Measurements from ENCODE around the gene PRKAG2. TPM values are rescaled to one million over a fixed set of nuclear protein-coding genes. Genes with fewer than 3 reads are reported as not detected.
A peak's percentile ranks its signal among the peaks of the same experiment; 100 is the strongest.

The PRKAG2 gene
- total RNA-seq, 1 donor from 2014 or later, result 18.5 TPM

DNA sequence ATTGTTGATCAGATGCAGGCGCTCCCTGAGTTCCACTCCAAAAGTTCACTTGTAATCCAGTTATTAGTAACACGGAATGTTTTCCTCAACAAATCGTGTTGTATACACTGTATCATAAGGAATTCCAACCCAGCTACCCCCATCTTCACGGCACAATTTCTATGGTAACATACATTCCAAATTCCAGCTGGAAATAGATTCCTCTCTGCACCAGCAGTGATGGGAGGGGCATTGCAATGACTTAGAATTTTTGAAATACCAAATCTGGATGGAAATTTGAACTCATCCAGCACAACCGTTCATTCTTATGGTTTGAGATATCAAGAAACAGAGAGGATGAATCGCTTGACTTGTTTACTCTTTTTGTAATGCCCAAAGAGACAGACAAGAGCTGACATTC lies 318.3 kb downstream of the PRKAG2 start:
- intact Hi-C loops (cut with micrococcal nuclease), result loop anchor here (5.0 kb wide), 1 partner anchor 54 kb away; no protein-coding TSS in a partner anchor
- Mint-ChIP-seq H3K9me3 (no peaks in the 10 kb centered on the region), H3K27me3 (ENCODE audit: insufficient read depth) (no peaks in the 10 kb centered on the region), H3K27ac (no peak overlapping the region), H3K4me3 (no peak overlapping the region), H3K4me1 (ENCODE audit: low read depth) (peaks cover 13% of the 10 kb centered on the region), H3K36me3 (ENCODE audit: low read depth) (peaks cover 8% of the 10 kb centered on the region)
- no peak for DNase-seq (ENCODE audit: low spot score)

DNA sequence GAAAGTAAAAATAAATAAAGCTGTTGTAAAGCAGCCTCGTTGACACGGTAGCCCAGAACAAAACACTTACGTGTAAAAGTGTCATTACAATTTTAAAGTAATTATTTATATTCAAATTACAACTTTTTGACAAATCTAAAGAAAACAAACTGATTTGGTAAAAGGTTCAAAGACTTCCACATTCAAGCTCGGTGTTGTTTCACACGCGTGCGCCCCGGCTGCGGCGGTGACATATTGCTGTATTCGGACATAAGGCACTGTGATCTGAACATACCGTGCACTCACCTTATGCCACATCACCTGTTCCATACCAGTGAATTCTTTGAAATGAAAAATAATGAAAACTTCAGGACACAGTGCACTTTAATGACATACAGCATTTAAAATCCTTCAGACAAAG lies 320.3 kb downstream of the PRKAG2 start:
- peaks cover 6% of the 10 kb centered on the region for H3K36me3 Mint-ChIP-seq (ENCODE audit: low read depth)
- H3K4me3 Mint-ChIP-seq, result no peak overlapping the region
- no peaks in the 10 kb centered on the region for H3K27me3 Mint-ChIP-seq (ENCODE audit: insufficient read depth)
- DNase-seq (ENCODE audit: low spot score), result no peak
- intact Hi-C loops (cut with micrococcal nuclease), result loop anchor here (5.0 kb wide), 1 partner anchor 56 kb away; no protein-coding TSS in a partner anchor
- H3K9me3 Mint-ChIP-seq, result no peaks in the 10 kb centered on the region
- peaks cover 13% of the 10 kb centered on the region for H3K4me1 Mint-ChIP-seq (ENCODE audit: low read depth)
- H3K27ac Mint-ChIP-seq, result no peak overlapping the region

DNA sequence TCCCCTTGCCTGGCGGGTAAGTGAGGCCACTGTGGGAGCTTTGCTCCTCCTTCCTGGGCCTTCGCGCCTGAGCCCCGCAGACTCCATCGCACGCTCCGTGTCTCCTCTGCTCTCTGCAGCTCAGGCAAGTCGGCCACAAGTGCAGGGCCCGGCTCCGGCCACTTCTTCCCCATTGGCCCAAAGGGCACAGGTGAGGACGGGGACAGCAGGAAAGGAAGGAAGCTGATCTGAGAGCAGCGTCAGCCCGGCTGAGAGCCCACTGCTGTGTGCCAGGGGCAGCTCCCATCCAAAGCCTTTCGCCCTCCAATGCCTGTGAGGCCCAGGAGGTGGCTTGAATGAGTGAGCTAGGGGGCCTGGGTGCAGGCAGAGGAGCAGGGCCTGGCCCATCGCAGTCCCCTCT lies 323.6 kb downstream of the PRKAG2 start:
- H3K9me3 Mint-ChIP-seq, result no peaks in the 10 kb centered on the region
- intact Hi-C loops (cut with micrococcal nuclease), result no loop called here
- H3K27ac Mint-ChIP-seq, result no peak overlapping the region

DNA sequence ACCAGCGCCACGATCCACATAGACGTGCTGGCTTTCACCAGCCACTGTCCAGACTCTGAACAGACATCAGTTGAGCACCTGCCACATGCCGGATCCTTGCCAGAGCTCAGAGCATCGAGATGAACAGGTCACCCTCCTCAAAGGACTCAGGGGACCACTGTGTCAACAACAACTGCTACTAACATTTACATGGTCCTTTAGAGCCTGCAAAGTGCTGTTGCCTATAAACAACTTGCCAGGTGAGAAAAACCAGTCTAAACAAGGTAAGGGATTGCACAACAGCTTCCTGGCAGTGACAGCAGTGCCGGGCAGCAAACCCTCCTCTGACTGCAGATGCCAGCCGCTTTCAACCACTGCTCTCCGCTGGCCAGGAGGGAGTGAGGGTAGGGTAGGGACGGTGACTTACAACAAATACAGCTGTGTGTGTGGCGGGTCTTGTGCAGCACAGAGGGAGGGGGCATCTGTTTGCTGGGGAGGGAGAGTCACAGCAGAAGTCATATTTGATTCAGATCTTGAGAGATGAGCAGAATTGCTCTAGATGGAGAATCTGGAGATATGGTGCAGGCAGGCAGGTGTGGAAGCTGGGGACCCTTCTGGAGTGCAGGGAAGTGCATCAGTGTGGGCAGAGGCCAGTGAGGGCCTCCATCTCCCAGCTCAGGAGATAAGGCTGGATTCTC lies 324.4 kb downstream of the PRKAG2 start:
- Mint-ChIP-seq H3K27ac (no peak overlapping the region), H3K36me3 (ENCODE audit: low read depth) (no peaks in the 10 kb centered on the region), H3K4me3 (no peak overlapping the region), H3K4me1 (ENCODE audit: low read depth) (no peaks in the 10 kb centered on the region), H3K9me3 (no peaks in the 10 kb centered on the region), H3K27me3 (ENCODE audit: insufficient read depth) (peaks cover 8% of the 10 kb centered on the region)
- DNase-seq (ENCODE audit: low spot score), result no peak
- intact Hi-C loops (cut with micrococcal nuclease), result no loop called here

More for the DNA sequence above, 323.6 kb downstream of the PRKAG2 start:
- DNase-seq (ENCODE audit: low spot score), result no peak
- peaks cover 3% of the 10 kb centered on the region for H3K27me3 Mint-ChIP-seq (ENCODE audit: insufficient read depth)
- no peak overlapping the region for H3K4me3 Mint-ChIP-seq
- H3K36me3 Mint-ChIP-seq (ENCODE audit: low read depth), result no peaks in the 10 kb centered on the region
- H3K4me1 Mint-ChIP-seq (ENCODE audit: low read depth), result no peaks in the 10 kb centered on the region

DNA sequence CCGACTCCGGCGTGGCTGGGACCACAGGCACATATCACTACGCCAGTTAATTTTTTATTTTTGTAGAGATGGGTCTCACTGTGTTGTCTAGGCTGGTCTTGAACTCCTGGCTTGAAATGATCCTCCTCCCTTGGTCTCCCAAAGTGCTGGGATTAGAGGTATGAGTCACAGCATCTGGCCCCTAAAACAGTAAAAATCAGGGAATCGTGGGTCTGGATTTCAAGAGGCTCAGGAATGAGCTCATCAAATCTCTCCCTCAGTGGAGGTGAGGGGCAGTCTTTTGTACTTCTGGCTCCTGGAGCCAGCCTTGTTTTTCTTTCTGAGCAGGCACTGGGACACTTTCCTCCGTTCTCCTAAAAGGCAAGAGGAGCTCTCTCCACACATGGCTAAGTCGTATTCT lies 325.1 kb downstream of the PRKAG2 start:
- H3K4me1 Mint-ChIP-seq (ENCODE audit: low read depth), result no peaks in the 10 kb centered on the region
- no peak overlapping the region for H3K4me3 Mint-ChIP-seq
- H3K27ac Mint-ChIP-seq, result no peak overlapping the region
- intact Hi-C loops (cut with micrococcal nuclease), result no loop called here
- peaks cover 8% of the 10 kb centered on the region for H3K27me3 Mint-ChIP-seq (ENCODE audit: insufficient read depth)
- H3K9me3 Mint-ChIP-seq, result no peaks in the 10 kb centered on the region
- no peak for DNase-seq (ENCODE audit: low spot score)
- no peaks in the 10 kb centered on the region for H3K36me3 Mint-ChIP-seq (ENCODE audit: low read depth)

DNA sequence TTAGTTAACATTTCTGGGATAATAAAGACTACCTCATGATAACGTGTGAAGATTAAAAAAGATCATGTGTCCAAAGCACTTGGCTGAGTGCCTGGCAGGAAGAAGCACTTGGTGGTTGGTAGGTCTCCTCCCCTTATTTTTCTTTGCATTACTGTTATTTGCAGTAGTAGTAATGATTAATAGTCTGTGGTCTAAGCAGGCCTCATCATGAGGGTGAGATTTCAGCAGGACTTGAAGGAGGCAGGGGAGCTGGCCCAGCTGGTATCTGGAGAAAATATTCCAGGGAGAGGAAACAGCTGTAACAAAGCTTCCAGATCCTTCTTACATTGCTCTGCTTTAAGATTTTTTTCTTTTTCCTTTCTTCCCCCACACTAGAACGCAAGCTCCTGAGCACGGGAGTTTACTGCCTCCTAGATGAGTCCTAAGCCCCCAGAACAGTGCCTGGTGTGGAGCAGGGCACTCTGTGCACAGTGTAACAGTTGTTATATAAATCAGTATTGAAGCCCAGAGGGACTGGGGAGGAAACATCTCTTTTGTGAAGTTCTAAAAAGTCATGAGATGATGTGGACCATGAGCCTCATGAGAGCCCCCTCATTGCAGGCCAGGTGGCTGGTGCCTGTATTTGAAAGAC lies 326.1 kb downstream of the PRKAG2 start:
- no peaks in the 10 kb centered on the region for H3K4me1 Mint-ChIP-seq (ENCODE audit: low read depth)
- H3K4me3 Mint-ChIP-seq, result no peak overlapping the region
- intact Hi-C loops (cut with micrococcal nuclease), result no loop called here
- H3K36me3 Mint-ChIP-seq (ENCODE audit: low read depth), result no peaks in the 10 kb centered on the region
- H3K27ac Mint-ChIP-seq, result no peak overlapping the region
- no peak for DNase-seq (ENCODE audit: low spot score)
- H3K9me3 Mint-ChIP-seq, result no peaks in the 10 kb centered on the region
- H3K27me3 Mint-ChIP-seq (ENCODE audit: insufficient read depth), result peaks cover 13% of the 10 kb centered on the region

DNA sequence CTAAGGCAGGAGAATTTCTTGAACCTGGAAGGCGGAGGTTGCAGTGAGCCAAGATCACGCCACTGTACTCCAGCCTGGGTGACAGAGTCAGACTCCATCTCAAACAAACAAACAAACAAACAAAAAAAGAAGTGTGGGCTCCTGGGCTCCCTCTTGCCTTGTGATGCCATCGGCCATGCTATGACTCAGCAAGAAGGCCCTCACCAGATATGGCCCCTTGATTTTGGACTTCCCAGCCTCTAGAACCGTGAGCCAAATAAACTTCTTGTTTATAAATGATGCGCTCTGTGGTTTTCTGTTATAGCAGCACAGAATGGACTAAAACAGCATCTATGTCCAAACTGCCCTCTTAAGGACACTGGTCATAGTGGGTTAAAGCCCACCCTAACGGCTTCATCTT lies 327.3 kb downstream of the PRKAG2 start:
- Mint-ChIP-seq H3K9me3 (no peaks in the 10 kb centered on the region), H3K36me3 (ENCODE audit: low read depth) (no peaks in the 10 kb centered on the region), H3K27me3 (ENCODE audit: insufficient read depth) (peaks cover 15% of the 10 kb centered on the region), H3K4me3 (no peak overlapping the region), H3K27ac (peak overlapping the region; percentile 21), H3K4me1 (ENCODE audit: low read depth) (no peaks in the 10 kb centered on the region)
- DNase-seq (ENCODE audit: low spot score), result no peak
- intact Hi-C loops (cut with micrococcal nuclease), result no loop called here

DNA sequence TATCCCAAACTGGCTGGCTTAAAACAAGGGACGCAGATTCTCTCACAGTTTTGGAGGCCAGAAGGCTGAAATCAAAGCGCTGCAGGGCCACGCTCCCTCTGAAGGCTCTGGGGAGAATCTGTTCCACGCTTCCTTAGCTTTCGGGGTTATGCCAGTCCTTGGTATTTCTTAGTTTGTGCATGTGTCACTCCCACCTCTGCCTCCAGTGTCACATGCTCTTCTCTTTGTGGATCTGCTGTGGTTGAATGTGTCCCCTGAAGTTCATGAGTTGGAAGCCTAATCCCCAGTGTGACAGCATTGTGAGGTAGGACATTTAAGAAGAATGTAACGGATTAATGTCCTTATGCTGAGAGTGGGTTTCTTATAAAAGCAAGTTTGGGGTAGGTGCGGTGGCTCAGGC lies 327.8 kb downstream of the PRKAG2 start:
- intact Hi-C loops (cut with micrococcal nuclease), result no loop called here
- Mint-ChIP-seq H3K27me3 (ENCODE audit: insufficient read depth) (peaks cover 19% of the 10 kb centered on the region), H3K36me3 (ENCODE audit: low read depth) (no peaks in the 10 kb centered on the region), H3K9me3 (no peaks in the 10 kb centered on the region), H3K27ac (no peak overlapping the region), H3K4me1 (ENCODE audit: low read depth) (no peaks in the 10 kb centered on the region), H3K4me3 (no peak overlapping the region)
- no peak for DNase-seq (ENCODE audit: low spot score)

DNA sequence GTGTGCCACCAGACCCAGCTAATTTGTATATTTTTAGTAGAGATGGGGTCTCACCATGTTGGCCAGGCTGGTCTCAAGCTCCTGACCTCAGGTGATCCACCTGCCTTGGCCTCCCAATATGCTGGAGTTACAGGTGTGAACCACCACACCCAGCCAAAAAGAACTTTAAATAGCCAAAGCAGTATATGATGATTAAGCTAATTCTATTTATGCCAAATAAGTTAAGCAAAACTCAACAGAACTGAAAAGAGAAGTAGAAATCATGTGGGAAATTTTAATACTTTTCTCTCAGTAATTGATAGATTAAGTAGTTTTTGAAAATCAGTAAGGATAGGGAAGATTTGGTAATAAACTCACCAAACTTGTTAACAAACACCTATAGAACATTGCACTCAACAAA lies 332.7 kb downstream of the PRKAG2 start:
- no peak overlapping the region for H3K4me3 Mint-ChIP-seq
- H3K27ac Mint-ChIP-seq, result no peak overlapping the region
- H3K9me3 Mint-ChIP-seq, result no peaks in the 10 kb centered on the region
- peaks cover 33% of the 10 kb centered on the region for H3K27me3 Mint-ChIP-seq (ENCODE audit: insufficient read depth)
- no peaks in the 10 kb centered on the region for H3K36me3 Mint-ChIP-seq (ENCODE audit: low read depth)
- DNase-seq (ENCODE audit: low spot score), result no peak
- no peaks in the 10 kb centered on the region for H3K4me1 Mint-ChIP-seq (ENCODE audit: low read depth)
- intact Hi-C loops (cut with micrococcal nuclease), result no loop called here

DNA sequence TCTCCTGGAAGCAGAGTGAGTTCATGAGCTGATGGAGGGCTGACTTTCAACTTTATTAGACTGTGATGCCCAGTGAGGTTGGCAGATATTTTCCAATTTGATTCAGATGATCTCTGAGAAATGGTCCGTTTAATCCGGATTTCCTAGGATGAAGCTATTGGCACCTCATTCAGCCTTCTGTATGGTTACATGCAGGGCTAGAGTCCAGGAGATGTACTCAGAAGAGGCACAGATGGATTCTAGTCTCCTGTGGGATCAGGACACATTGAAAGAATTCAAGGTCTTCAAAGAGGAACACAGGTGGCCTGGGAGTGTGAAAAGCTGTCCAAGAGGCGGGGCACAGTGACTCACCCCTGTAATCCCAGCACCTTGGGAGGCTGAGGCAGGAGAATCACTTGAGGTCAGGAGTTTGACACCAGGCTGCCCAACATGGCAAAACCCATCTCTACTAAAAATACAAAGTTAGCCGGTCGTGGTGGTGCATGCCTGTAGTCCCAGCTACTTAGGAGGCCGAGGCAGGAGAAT lies 334.2 kb downstream of the PRKAG2 start:
- H3K27me3 Mint-ChIP-seq (ENCODE audit: insufficient read depth), result peaks cover 35% of the 10 kb centered on the region

DNA sequence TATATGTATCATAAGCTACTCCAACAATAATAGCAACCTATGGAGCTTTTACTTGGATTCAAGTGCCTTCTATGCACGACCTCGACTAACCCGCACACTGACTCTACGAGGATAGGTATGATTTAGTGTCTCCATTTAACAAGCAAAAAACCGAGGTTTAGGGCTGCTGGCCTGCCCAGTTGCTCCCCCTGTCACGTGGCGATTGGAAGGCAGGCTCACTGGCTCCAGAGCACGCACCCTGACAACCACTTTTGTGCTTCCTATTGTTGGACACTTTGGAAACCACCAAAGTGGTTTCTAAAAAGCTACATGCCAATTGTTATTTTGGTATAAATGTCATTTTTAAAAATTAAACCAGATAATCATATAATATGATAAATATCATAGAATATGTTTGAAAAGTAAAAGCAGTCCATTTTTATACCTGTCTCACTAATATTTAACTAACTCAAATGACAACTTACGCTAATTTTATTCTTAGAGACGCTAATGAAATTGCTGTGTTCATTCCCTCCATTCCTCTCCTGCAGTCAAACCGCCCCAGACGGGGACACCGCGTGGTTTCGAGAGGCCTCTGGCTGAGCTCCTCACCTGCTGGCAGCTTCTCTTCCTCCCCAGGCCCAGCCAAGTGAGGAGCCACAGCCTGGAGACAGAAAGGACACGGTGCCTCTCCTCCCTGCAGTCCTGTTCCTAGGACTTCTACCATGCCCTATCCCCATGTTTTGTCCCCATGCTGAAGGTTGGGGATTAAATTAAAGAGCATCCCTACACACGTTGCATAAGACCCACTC lies 335.0 kb downstream of the PRKAG2 start:
- H3K4me3 Mint-ChIP-seq, result no peak overlapping the region
- intact Hi-C loops (cut with micrococcal nuclease), result no loop called here
- no peaks in the 10 kb centered on the region for H3K4me1 Mint-ChIP-seq (ENCODE audit: low read depth)
- no peaks in the 10 kb centered on the region for H3K36me3 Mint-ChIP-seq (ENCODE audit: low read depth)
- H3K27me3 Mint-ChIP-seq (ENCODE audit: insufficient read depth), result peaks cover 40% of the 10 kb centered on the region
- H3K27ac Mint-ChIP-seq, result no peak overlapping the region
- no peak for DNase-seq (ENCODE audit: low spot score)
- no peaks in the 10 kb centered on the region for H3K9me3 Mint-ChIP-seq

More for the DNA sequence above, 334.2 kb downstream of the PRKAG2 start:
- intact Hi-C loops (cut with micrococcal nuclease), result no loop called here
- H3K4me1 Mint-ChIP-seq (ENCODE audit: low read depth), result no peaks in the 10 kb centered on the region
- no peak overlapping the region for H3K27ac Mint-ChIP-seq
- H3K9me3 Mint-ChIP-seq, result no peaks in the 10 kb centered on the region
- H3K4me3 Mint-ChIP-seq, result no peak overlapping the region
- DNase-seq (ENCODE audit: low spot score), result no peak
- H3K36me3 Mint-ChIP-seq (ENCODE audit: low read depth), result no peaks in the 10 kb centered on the region

DNA sequence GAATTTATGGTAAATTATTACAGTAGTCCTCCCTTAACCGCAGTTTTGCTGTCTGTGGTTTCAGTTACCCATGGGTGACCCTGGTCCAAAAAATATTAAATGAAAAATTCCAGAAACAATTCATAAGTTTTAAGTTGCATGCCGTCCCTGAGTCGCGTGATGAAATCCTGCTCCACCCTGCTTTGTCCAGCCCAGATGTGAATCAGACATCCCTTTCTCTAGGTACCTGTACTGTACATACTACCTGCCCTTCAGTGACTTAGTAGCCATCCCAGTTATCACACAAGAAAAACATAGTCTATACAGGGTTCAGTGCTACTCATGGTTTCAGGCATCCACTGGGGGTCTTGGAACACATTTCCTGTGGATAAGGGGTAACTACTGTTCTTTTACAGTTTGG lies 336.8 kb downstream of the PRKAG2 start:
- Mint-ChIP-seq H3K4me1 (ENCODE audit: low read depth) (no peaks in the 10 kb centered on the region), H3K27me3 (ENCODE audit: insufficient read depth) (peaks cover 35% of the 10 kb centered on the region), H3K27ac (no peak overlapping the region), H3K36me3 (ENCODE audit: low read depth) (no peaks in the 10 kb centered on the region), H3K9me3 (no peaks in the 10 kb centered on the region), H3K4me3 (no peak overlapping the region)
- intact Hi-C loops (cut with micrococcal nuclease), result no loop called here
- DNase-seq (ENCODE audit: low spot score), result no peak

DNA sequence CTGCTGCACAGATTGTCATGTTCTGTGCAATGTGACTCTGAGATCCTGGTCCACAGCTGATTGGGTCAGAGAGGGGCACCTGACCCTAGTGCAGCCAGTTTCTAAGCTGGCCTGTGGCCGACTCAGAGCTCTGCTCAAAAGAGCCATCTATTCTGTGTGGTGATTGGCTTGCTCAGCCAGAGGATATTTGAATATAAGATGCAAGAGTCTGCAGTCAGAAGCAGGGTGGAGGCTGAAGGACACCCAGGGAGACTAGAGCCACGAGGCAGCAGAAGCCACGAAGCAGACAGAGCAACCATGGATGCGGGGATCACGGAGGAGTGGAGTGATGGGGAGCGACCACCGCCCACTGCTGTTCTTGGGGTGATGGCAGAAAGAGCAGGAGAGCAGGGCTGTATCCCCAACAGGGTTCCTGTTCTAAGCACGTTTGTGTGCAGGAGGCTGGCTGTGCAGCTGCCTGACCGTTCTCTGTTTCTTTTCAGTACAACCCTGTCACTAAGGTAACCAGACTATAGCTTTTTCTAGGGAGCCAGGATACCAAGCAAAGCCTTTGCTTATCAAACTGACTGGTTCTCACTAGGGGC lies 337.7 kb downstream of the PRKAG2 start:
- H3K9me3 Mint-ChIP-seq, result no peaks in the 10 kb centered on the region
- no peak overlapping the region for H3K27ac Mint-ChIP-seq
- no peak for DNase-seq (ENCODE audit: low spot score)
- no peaks in the 10 kb centered on the region for H3K36me3 Mint-ChIP-seq (ENCODE audit: low read depth)
- intact Hi-C loops (cut with micrococcal nuclease), result no loop called here
- no peak overlapping the region for H3K4me3 Mint-ChIP-seq
- no peaks in the 10 kb centered on the region for H3K4me1 Mint-ChIP-seq (ENCODE audit: low read depth)
- H3K27me3 Mint-ChIP-seq (ENCODE audit: insufficient read depth), result peaks cover 30% of the 10 kb centered on the region
